Measurements from ENCODE around the gene SMIM36. TPM values are rescaled to one million over a fixed set of nuclear protein-coding genes. Genes with fewer than 3 reads are reported as not detected.

SMIM36 gene
- total and polyA plus RNA-seq, 2 of the 8 experiments (the other 6 are each of a cell fraction or from before 2014, with no cell fraction given), result not detected

- TF ChIP-seq CHD7 (IDR thresholded peaks at IDR 0.05; ENCODE audit: insufficient replicate concordance, low read length) (no peak), CHD1 (IDR thresholded peaks at IDR 0.05; ENCODE audit: low read depth, low read length) (no peak), RBBP5 (IDR thresholded peaks at IDR 0.05; ENCODE audit: borderline replicate concordance, low read depth, low read length) (no peak), JUND (IDR thresholded peaks at IDR 0.05; ENCODE audit: low read length) (no peak), POU5F1 (IDR thresholded peaks at IDR 0.05; ENCODE audit: low read depth, low read length) (no peak), TCF12 (IDR thresholded peaks at IDR 0.05; ENCODE audit: low read depth, low read length) (no peak), USF2 (IDR thresholded peaks at IDR 0.05; ENCODE audit: low read length) (no peak), CTCF (IDR thresholded peaks at IDR 0.05; ENCODE audit: control extremely low read depth in 1 of 3, insufficient read depth in 1 of 3, low read depth in 1 of 3, low read length in 3 of 3) (no peak)
These were observed 68.8 kb downstream of the SMIM36 start (continued) for GRCh38 chr17:55442462-55442861.

Data from H1 (cell line).